SK-N-SH treated with all-trans-retinoic acid at 6 μM for 48 hours (cell line): ENCODE data around the gene FAM13B.

ENCODE experiments used
- GLIS3 ChIP-seq: fragments of 250-450 bp; sonication (Bioruptor Pico); IDR thresholded peaks from 2 replicates; pipeline ENCODE4 v1.5.0; 2020; ENCODE audit warnings: mild to moderate bottlenecking, moderate library complexity
- TCF4 ChIP-seq: fragments of 250-450 bp; sonication (Bioruptor Pico); IDR thresholded peaks from 2 replicates; pipeline ENCODE4 v1.8.0; 2021; ENCODE audit warnings: mild to moderate bottlenecking, moderate library complexity, borderline replicate concordance
- ZFP30 ChIP-seq: fragments of 450-650 bp; formaldehyde crosslinking; IDR thresholded peaks from 2 replicates; pipeline ENCODE4 v1.5.0; 2022; ENCODE audit warnings: mild to moderate bottlenecking, moderate library complexity
- TF ChIP-seq, protein P1 (sequence below): fragments of 250-450 bp; sonication (Bioruptor Pico); IDR thresholded peaks from 2 replicates; pipeline ENCODE4 v1.8.0; 2020; ENCODE audit warnings: mild to moderate bottlenecking, moderate library complexity, borderline replicate concordance

DNA sequence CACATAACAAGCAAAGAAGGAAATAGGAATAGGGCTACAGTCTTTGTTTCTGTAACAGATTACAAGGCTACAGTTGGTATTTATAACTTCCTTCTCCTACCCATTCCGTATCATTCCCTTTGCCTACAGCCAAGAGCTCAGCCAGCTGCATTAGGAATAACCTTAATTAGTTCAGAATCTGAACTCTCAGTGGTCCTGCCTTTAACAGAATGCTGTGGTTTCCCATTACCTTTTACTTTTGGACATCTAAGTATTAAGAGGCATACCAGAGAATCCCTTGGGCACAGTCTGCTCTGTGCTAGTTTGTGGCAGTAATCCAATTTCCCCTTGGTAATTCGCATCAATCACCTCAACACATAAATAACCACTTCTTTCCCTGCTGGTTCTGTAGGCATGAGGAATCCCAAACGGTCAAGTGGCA is 99.4 kb downstream of the FAM13B start:
- TF ChIP-seq, protein P1, sequence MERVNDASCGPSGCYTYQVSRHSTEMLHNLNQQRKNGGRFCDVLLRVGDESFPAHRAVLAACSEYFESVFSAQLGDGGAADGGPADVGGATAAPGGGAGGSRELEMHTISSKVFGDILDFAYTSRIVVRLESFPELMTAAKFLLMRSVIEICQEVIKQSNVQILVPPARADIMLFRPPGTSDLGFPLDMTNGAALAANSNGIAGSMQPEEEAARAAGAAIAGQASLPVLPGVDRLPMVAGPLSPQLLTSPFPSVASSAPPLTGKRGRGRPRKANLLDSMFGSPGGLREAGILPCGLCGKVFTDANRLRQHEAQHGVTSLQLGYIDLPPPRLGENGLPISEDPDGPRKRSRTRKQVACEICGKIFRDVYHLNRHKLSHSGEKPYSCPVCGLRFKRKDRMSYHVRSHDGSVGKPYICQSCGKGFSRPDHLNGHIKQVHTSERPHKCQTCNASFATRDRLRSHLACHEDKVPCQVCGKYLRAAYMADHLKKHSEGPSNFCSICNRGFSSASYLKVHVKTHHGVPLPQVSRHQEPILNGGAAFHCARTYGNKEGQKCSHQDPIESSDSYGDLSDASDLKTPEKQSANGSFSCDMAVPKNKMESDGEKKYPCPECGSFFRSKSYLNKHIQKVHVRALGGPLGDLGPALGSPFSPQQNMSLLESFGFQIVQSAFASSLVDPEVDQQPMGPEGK (CRISPR knock-in tag), result no peak
- no peak for TF ChIP-seq GLIS3
- TF ChIP-seq TCF4 (CRISPR knock-in tag), result no peak
- no peak for TF ChIP-seq ZFP30
